Measurements from ENCODE around the gene MAML2. TPM values are rescaled to one million over a fixed set of nuclear protein-coding genes. Genes with fewer than 3 reads are reported as not detected.

The MAML2 gene
- total and polyA plus RNA-seq, 9 of the 15 experiments (the other 6 are each of a cell fraction or from before 2014, with no cell fraction given) = 0.79 to 6.8 (median 4.8) TPM

DNA sequence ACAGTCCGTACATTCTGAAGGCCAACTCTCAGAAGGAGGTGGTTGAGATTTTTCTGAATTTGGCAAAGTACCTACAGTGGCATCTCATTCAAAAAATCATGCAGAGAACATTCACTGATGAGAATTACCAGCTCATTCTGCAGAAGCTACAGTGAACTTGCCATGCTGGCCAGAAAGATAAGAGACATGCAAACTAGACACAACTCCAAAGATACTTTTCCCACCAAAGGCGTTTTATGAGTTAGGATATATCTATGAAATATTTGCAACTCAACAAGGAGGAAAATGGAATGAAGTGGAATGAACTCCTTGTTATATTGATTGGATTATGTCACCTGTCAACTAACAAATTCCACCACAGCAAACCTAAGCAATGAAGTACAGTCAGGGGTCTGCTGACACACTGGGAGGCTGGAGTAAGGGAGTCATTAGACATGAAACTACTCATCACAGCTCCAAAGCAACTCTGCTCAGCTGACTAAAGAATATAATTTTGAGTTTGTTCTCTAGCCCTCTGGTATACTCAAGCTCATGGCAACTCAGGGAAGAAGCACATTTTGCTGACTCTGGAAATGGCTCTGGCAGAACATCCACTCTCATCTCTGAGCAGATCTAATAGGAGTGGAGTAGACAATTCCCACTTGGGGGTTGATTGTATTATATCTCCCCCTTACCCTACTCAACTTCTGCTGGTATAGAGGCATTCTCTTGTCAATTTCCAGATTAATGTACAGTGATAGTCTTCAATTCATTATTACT is 22.9 kb downstream of the MAML2 start (continued):
- TF ChIP-seq, protein P1, sequence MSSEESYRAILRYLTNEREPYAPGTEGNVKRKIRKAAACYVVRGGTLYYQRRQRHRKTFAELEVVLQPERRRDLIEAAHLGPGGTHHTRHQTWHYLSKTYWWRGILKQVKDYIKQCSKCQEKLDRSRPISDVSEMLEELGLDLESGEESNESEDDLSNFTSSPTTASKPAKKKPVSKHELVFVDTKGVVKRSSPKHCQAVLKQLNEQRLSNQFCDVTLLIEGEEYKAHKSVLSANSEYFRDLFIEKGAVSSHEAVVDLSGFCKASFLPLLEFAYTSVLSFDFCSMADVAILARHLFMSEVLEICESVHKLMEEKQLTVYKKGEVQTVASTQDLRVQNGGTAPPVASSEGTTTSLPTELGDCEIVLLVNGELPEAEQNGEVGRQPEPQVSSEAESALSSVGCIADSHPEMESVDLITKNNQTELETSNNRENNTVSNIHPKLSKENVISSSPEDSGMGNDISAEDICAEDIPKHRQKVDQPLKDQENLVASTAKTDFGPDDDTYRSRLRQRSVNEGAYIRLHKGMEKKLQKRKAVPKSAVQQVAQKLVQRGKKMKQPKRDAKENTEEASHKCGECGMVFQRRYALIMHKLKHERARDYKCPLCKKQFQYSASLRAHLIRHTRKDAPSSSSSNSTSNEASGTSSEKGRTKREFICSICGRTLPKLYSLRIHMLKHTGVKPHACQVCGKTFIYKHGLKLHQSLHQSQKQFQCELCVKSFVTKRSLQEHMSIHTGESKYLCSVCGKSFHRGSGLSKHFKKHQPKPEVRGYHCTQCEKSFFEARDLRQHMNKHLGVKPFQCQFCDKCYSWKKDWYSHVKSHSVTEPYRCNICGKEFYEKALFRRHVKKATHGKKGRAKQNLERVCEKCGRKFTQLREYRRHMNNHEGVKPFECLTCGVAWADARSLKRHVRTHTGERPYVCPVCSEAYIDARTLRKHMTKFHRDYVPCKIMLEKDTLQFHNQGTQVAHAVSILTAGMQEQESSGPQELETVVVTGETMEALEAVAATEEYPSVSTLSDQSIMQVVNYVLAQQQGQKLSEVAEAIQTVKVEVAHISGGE (CRISPR knock-in tag; IDR thresholded peaks at IDR 0.05) = 0 out of 6 replicates have a peak, but pooled peaks of 1 of the 3 experiments have one; percentile 12
- peak; percentile 68 for TF ChIP-seq CBFA2T3 (IDR thresholded peaks at IDR 0.05)
- TF ChIP-seq SMARCA4 (IDR thresholded peaks at IDR 0.05) = peak; percentile 33; the same call in 1 of the 2 replicates
- TF ChIP-seq SREBF1 (IDR thresholded peaks at IDR 0.05; ENCODE audit: borderline replicate concordance, low read depth, low read length) = no peak
- peak; percentile 36; the same call in 1 of the 2 replicates for TF ChIP-seq SMARCE1 (IDR thresholded peaks at IDR 0.05)
- TF ChIP-seq, protein P2, sequence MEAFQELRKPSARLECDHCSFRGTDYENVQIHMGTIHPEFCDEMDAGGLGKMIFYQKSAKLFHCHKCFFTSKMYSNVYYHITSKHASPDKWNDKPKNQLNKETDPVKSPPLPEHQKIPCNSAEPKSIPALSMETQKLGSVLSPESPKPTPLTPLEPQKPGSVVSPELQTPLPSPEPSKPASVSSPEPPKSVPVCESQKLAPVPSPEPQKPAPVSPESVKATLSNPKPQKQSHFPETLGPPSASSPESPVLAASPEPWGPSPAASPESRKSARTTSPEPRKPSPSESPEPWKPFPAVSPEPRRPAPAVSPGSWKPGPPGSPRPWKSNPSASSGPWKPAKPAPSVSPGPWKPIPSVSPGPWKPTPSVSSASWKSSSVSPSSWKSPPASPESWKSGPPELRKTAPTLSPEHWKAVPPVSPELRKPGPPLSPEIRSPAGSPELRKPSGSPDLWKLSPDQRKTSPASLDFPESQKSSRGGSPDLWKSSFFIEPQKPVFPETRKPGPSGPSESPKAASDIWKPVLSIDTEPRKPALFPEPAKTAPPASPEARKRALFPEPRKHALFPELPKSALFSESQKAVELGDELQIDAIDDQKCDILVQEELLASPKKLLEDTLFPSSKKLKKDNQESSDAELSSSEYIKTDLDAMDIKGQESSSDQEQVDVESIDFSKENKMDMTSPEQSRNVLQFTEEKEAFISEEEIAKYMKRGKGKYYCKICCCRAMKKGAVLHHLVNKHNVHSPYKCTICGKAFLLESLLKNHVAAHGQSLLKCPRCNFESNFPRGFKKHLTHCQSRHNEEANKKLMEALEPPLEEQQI (IDR thresholded peaks at IDR 0.05) = no peak
- TF ChIP-seq BDP1 (IDR thresholded peaks at IDR 0.05; ENCODE audit: insufficient read depth, insufficient read length) = no peak
- peak; percentile 23; the same call in 1 of the 2 replicates for TF ChIP-seq EP300 (IDR thresholded peaks at IDR 0.05; ENCODE audit: low read length)
- peak; percentile 48 for TF ChIP-seq TAL1 (IDR thresholded peaks at IDR 0.05)
- peak; percentile 67 for TF ChIP-seq C11orf30 (IDR thresholded peaks at IDR 0.05; ENCODE audit: low read depth)
- peak; percentile 74 for TF ChIP-seq ARID1B (IDR thresholded peaks at IDR 0.05)
- TF ChIP-seq MAFG (tag; conservative IDR thresholded peaks at IDR 0.05) = peak; percentile 49; the same call in 1 of the 2 replicates
- 0 out of 2 replicates have a peak, but pooled peaks have one; percentile 9 for TF ChIP-seq NFE2 (IDR thresholded peaks at IDR 0.05; ENCODE audit: low read depth)
- TF ChIP-seq, protein P3, sequence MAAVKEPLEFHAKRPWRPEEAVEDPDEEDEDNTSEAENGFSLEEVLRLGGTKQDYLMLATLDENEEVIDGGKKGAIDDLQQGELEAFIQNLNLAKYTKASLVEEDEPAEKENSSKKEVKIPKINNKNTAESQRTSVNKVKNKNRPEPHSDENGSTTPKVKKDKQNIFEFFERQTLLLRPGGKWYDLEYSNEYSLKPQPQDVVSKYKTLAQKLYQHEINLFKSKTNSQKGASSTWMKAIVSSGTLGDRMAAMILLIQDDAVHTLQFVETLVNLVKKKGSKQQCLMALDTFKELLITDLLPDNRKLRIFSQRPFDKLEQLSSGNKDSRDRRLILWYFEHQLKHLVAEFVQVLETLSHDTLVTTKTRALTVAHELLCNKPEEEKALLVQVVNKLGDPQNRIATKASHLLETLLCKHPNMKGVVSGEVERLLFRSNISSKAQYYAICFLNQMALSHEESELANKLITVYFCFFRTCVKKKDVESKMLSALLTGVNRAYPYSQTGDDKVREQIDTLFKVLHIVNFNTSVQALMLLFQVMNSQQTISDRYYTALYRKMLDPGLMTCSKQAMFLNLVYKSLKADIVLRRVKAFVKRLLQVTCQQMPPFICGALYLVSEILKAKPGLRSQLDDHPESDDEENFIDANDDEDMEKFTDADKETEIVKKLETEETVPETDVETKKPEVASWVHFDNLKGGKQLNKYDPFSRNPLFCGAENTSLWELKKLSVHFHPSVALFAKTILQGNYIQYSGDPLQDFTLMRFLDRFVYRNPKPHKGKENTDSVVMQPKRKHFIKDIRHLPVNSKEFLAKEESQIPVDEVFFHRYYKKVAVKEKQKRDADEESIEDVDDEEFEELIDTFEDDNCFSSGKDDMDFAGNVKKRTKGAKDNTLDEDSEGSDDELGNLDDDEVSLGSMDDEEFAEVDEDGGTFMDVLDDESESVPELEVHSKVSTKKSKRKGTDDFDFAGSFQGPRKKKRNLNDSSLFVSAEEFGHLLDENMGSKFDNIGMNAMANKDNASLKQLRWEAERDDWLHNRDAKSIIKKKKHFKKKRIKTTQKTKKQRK (IDR thresholded peaks at IDR 0.05; ENCODE audit: borderline replicate concordance, low read depth, low read length) = no peak
- peak; percentile 48 for TF ChIP-seq TEAD4 (IDR thresholded peaks at IDR 0.05; ENCODE audit: low read length)
- no peak for TF ChIP-seq TEAD4 (CRISPR knock-in tag; IDR thresholded peaks at IDR 0.05; ENCODE audit: borderline replicate concordance)
- TF ChIP-seq DPF2 (IDR thresholded peaks at IDR 0.05) = peak; percentile 70
- no peak for TF ChIP-seq RFX5 (IDR thresholded peaks at IDR 0.05; ENCODE audit: low read depth, low read length)
- TF ChIP-seq ZNF668 (CRISPR knock-in tag; IDR thresholded peaks at IDR 0.05) = 0 out of 2 replicates have a peak, but pooled peaks have one; percentile 52

Data from K562 (cell line).